Smooth muscle cell (in vitro differentiated cells): ENCODE measurements around the gene TBATA. TPM values are rescaled to one million over a fixed set of nuclear protein-coding genes. Genes with fewer than 3 reads are reported as not detected.
"Not testable (repeated sequence)": the region's sequence is repeated elsewhere in the genome, so short reads cannot be mapped to it uniquely, and the experiment has no call there.

Source experiments
- DNase-seq: peaks from one replicate; lab custom pipeline; 2025; ENCODE audit not compliant: unreplicated experiment; lab: John Stamatoyannopoulos, UW
- H2AFZ ChIP-seq: fragments of 200-600 bp; sonication (generic); 2 replicates; pipeline ENCODE4 v1.6.0; 2016; ENCODE audit warnings: antibody characterized with exemption, low read depth, mild to moderate bottlenecking
- H3F3A ChIP-seq: fragments of 200-600 bp; sonication (generic); 2 replicates; pipeline ENCODE4 v1.6.0; 2017; ENCODE audit warnings: antibody characterized with exemption, low read depth
- H3K27ac ChIP-seq: fragments of 200-600 bp; sonication (generic); 2 replicates; pipeline ENCODE4 v1.5.1; 2016; ENCODE audit warnings: low read depth, mild to moderate bottlenecking
- H3K27me3 ChIP-seq: fragments of 200-600 bp; sonication (generic); 2 replicates; pipeline ENCODE4 v1.6.1; 2016; ENCODE audit warnings: low read depth, mild to moderate bottlenecking
- H3K36me3 ChIP-seq: fragments of 200-600 bp; sonication (generic); 2 replicates; pipeline ENCODE4 v1.5.1; 2016; ENCODE audit warnings: low read depth
- H3K4me1 ChIP-seq: fragments of 200-600 bp; sonication (generic); 2 replicates; pipeline ENCODE4 v1.5.1; 2016; ENCODE audit warnings: low read depth
- H3K4me2 ChIP-seq: fragments of 200-600 bp; sonication (generic); 2 replicates; pipeline ENCODE4 v1.6.0; 2016; ENCODE audit warnings: mild to moderate bottlenecking
- H3K4me3 ChIP-seq: fragments of 200-600 bp; sonication (generic); 2 replicates; pipeline ENCODE4 v1.5.1; 2016; ENCODE audit warnings: mild to moderate bottlenecking
- H3K79me2 ChIP-seq: fragments of 200-600 bp; sonication (generic); 2 replicates; pipeline ENCODE4 v1.6.0; 2016; ENCODE audit warnings: low read depth, mild to moderate bottlenecking
- H3K9ac ChIP-seq: fragments of 200-600 bp; sonication (generic); 2 replicates; pipeline ENCODE4 v1.6.0; 2016; ENCODE audit warnings: low read depth
- H3K9me3 ChIP-seq: fragments of 200-600 bp; sonication (generic); replicated peaks from 2 replicates; pipeline ENCODE4 v1.5.1; 2016; ENCODE audit warnings: low read depth
- H4K20me1 ChIP-seq: fragments of 200-600 bp; sonication (generic); 2 replicates; pipeline ENCODE4 v1.6.0; 2016; ENCODE audit warnings: low read depth
- WGBS: methylation state at CpG from one replicate; pipeline ENCODE4 v1.1.7; 2016; ENCODE audit warnings: low lambda C conversion rate; 5-methylcytosine and 5-hydroxymethylcytosine counted together
- polyA plus RNA-seq: library from polyadenylated mRNA; unstranded; fragments of >200 nt; fragmentation: Nextera tagmentation; extraction: Ambion mirVana; gene quantifications from 2 replicates; pipeline ENCODE4 v1.2.1, GENCODE V29; 2016
- total RNA-seq: library from RNA; depleted of rRNA; stranded (reverse); fragments of >200 nt; gene quantifications from 2 replicates; pipeline ENCODE4 v1.2.3, GENCODE V29; 2014
- TF ChIP-seq, protein P1 (sequence below): fragments of 200-600 bp; sonication (generic); IDR thresholded peaks from 2 replicates; pipeline ENCODE4 v1.5.1; 2017; ENCODE audit warnings: borderline replicate concordance, mild to moderate bottlenecking, antibody characterized with exemption; ENCODE audit not compliant: insufficient read depth, poor library complexity, severe bottlenecking

TBATA gene
- total and polyA plus RNA-seq, 2 experiments from 2014 or later, result not detected

DNA sequence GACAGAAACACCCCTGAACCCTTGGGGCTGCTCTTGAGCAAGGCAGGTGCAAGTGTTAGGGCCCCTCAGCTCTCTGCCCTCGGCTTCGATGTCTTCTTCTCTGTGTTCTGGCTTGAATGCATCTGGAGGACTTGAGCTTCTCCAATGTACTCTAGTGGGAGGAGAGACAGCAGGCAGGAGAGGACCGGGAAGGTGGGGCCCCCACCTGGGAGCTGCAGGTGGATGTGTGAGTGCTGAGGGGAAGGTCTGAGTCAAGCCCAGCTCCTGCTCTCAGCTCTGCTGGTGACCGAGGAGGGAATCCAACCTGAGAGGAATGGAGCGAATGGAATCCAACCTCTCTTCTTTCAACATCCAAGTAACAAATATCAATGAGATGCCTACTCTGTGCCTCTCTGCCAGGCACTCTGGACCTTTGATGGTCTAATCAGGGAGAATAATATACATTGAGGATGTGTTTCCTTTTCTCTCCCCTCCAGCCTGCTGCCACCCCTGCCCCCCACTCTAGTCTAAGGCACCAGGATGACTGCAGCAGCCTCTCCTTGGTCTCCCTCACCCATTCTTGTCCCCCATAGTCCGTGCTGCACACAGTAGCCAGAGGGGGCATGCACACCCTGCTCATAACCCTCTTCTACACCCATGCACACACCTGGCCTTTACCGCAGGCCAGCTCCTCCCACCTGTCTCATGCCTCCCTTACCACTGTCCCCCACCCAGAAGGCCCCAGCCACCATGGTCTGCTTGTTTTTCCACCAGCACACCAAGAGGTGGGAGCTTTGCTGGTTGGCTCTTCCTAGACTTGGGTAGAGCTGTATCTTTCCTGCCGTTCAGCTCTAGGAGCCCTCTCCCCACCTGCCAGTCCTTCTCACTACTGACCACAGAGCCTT, 13.6 kb downstream of the TBATA start:
- TF ChIP-seq, protein P1, sequence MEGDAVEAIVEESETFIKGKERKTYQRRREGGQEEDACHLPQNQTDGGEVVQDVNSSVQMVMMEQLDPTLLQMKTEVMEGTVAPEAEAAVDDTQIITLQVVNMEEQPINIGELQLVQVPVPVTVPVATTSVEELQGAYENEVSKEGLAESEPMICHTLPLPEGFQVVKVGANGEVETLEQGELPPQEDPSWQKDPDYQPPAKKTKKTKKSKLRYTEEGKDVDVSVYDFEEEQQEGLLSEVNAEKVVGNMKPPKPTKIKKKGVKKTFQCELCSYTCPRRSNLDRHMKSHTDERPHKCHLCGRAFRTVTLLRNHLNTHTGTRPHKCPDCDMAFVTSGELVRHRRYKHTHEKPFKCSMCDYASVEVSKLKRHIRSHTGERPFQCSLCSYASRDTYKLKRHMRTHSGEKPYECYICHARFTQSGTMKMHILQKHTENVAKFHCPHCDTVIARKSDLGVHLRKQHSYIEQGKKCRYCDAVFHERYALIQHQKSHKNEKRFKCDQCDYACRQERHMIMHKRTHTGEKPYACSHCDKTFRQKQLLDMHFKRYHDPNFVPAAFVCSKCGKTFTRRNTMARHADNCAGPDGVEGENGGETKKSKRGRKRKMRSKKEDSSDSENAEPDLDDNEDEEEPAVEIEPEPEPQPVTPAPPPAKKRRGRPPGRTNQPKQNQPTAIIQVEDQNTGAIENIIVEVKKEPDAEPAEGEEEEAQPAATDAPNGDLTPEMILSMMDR, result no peak
- no peaks in the 10 kb centered on the region for H3K27me3 ChIP-seq
- no peaks in the 10 kb centered on the region for H3K4me1 ChIP-seq
- H4K20me1 ChIP-seq, result no peaks in the 10 kb centered on the region
- H3K36me3 ChIP-seq, result no peaks in the 10 kb centered on the region
- 96% methylated on average over 8 of the region's 8 CpGs for WGBS
- H2AFZ ChIP-seq, result no peak overlapping the region
- no peaks in the 10 kb centered on the region for H3F3A ChIP-seq
- H3K9me3 ChIP-seq, result no peaks in the 10 kb centered on the region
- no peak overlapping the region for H3K27ac ChIP-seq
- H3K4me2 ChIP-seq, result no peak overlapping the region
- no peak overlapping the region for H3K4me3 ChIP-seq
- no peaks in the 10 kb centered on the region for H3K79me2 ChIP-seq
- DNase-seq, result no peak
- H3K9ac ChIP-seq, result no peak overlapping the region

DNA sequence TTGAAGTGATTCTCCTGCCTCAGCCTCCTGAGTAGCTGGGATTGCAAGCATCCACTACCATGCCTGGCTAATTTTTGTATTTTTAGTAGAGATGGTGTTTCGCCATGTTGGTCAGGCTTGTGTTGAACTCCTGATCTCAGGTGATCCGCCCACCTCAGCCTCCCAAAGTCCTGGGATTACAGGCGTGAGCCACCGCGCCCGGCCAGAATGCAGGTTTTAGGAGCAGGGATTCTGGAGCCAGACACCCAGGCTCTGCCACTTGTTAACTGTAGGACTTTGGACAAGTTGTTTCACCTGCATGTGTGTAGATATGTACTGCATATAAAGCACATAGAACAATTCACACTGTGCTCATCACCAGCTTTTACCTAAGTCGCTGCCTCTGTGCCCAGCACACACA, 14.7 kb downstream of the TBATA start:
- not testable (repeated sequence) for H3K27ac ChIP-seq, DNase-seq

DNA sequence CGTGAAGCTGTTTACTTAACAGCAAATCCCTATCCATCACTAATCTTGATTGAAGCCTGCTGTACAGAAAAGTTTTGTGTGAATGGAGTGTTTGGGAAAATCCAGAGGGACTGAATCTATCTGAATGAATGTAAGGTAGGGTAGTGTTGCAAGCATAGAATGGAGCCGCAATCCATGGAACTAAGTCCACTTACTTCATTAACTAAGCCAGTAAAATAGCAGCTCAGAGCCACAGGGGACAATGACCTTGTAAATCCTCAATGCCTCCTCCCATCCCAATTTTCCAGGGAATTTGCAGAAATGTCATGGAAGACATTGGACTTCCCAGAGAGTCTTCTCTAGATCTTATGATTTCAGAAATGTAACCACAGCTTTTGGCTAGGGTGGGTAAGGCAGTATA, 15.2 kb downstream of the TBATA start:
- H3F3A ChIP-seq, result no peaks in the 10 kb centered on the region
- no peak overlapping the region for H3K4me3 ChIP-seq
- no peak overlapping the region for H3K4me2 ChIP-seq
- no peaks in the 10 kb centered on the region for H3K4me1 ChIP-seq
- WGBS, result 79% methylated on average over 2 of the region's 2 CpGs
- H4K20me1 ChIP-seq, result no peaks in the 10 kb centered on the region
- no peak for DNase-seq
- no peaks in the 10 kb centered on the region for H3K9me3 ChIP-seq
- H3K27me3 ChIP-seq, result no peaks in the 10 kb centered on the region
- no peaks in the 10 kb centered on the region for H3K36me3 ChIP-seq
- no peak overlapping the region for H3K27ac ChIP-seq
- no peak overlapping the region for H2AFZ ChIP-seq
- H3K9ac ChIP-seq, result no peak overlapping the region
- no peaks in the 10 kb centered on the region for H3K79me2 ChIP-seq
- TF ChIP-seq, protein P1, result no peak

More for the DNA sequence above, 14.7 kb downstream of the TBATA start:
- 96% methylated on average over 7 of the region's 7 CpGs for WGBS
- not testable (repeated sequence) for H3K36me3 ChIP-seq, H3K9ac ChIP-seq, H3K9me3 ChIP-seq, H3F3A ChIP-seq, H4K20me1 ChIP-seq, H2AFZ ChIP-seq, H3K27me3 ChIP-seq, H3K4me2 ChIP-seq, H3K4me3 ChIP-seq, H3K79me2 ChIP-seq, H3K4me1 ChIP-seq

DNA sequence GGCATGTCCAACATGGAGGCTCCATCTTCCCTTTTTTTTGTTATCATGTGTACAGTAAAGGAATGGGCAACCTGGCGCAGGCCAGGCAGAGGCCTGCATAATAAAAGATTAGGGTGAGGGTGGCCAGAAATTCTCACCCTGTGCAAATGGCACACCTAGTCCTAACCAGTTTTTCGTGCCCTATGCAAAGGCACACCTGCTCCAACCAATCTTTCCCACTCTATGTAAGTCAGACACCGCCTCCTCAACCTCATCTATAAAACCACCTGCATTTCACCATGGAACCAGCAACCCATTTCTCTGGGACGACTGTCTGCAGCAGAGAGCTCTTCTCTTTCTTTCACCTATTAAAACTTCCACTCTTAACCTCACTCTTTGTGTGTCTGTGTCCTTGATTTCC, 16.1 kb downstream of the TBATA start:
- Histone ChIP-seq H2AFZ (no peak overlapping the region), H3K9me3 (no peaks in the 10 kb centered on the region), H3K9ac (no peak overlapping the region), H3K4me1 (no peaks in the 10 kb centered on the region), H3K36me3 (no peaks in the 10 kb centered on the region), H3F3A (no peaks in the 10 kb centered on the region), H3K4me2 (no peak overlapping the region), H3K27me3 (no peaks in the 10 kb centered on the region), H3K79me2 (no peaks in the 10 kb centered on the region), H3K27ac (no peak overlapping the region), H4K20me1 (no peaks in the 10 kb centered on the region), H3K4me3 (no peak overlapping the region)
- 91% methylated on average over 4 of the region's 4 CpGs for WGBS
- DNase-seq, result no peak
- TF ChIP-seq, protein P1, result no peak

DNA sequence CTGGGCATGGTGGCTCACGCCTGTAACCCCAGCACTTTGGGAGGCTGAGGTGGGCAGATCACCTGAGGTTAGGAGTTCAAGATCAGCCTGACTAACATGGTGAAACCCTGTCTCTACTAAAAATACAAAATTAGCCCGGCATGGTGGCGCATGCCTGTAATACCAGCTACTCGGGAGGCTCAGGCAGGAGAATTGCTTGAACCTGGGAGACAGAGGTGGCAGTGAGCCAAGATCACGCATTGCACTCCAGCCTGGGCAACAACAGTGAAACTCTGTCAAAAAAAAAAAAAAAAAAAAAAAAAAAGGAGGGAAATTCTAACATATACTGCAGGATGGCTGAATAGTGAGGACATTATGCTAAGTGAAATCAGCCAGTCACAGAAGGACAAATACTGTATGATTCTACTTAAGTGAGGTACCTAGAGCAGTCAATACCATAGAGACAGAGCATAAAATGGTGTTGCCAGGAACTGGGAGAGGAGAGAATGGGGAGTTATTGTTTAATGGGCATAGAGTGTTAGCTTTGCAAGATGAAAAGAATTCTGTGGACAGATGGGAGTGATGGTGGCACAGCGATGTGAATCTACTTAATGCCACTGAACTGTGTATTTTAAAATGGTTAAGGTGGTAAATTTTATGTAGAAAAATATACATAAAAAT, 17.0 kb downstream of the TBATA start:
- H3K27me3 ChIP-seq, H4K20me1 ChIP-seq, H3K4me2 ChIP-seq, H3K4me3 ChIP-seq, H3K27ac ChIP-seq, H2AFZ ChIP-seq, DNase-seq, H3F3A ChIP-seq, H3K4me1 ChIP-seq, H3K9me3 ChIP-seq, H3K9ac ChIP-seq, H3K79me2 ChIP-seq, H3K36me3 ChIP-seq: not testable (repeated sequence)
- WGBS, result 78% methylated on average over 6 of the region's 6 CpGs
